GM12878 (cell line): Measurements from ENCODE around the gene SMOC2. TPM values are rescaled to one million over a fixed set of nuclear protein-coding genes. Genes with fewer than 3 reads are reported as not detected.

ENCODE experiments used
- ATAC-seq: fragments of 200-7000 bp; cut with Tn5 transposase; 3 replicates; pipeline ENCODE4 v1.9.1; 2020; ENCODE audit warnings: mild to moderate bottlenecking, moderate library complexity
- BruUV-seq: library from RNA; stranded (reverse); fragments of 400-500 nt; replicated peaks from 2 replicates; lab custom pipeline; 2021; lab: Mats Ljungman, UMichigan
- CTCF ChIA-PET: fragments of 300-600 bp; sonication (Branson Sonifier 250); formaldehyde crosslinking; extraction: SDS; loops from one replicate; lab custom pipeline; 2021; ENCODE audit warnings: inconsistent platforms; lab: Yijun Ruan, JAX
- POLR2A ChIA-PET: fragments of 350-600 bp; formaldehyde crosslinking; extraction: SDS; loops from one replicate; lab custom pipeline; 2021; ENCODE audit warnings: inconsistent platforms; lab: Charles Lee
- RAD21 ChIA-PET: fragments of 300-600 bp; sonication (Branson Sonifier 250); formaldehyde crosslinking; loops from one replicate; lab custom pipeline; 2023; ENCODE audit warnings: antibody characterized with exemption; ENCODE audit not compliant: unreplicated experiment; lab: Charles Lee
- SMC1A ChIA-PET: fragments of 300-600 bp; sonication (Branson Sonifier 250); formaldehyde crosslinking; loops from one replicate; lab custom pipeline; 2023; ENCODE audit not compliant: unreplicated experiment, uncharacterized antibody; lab: Charles Lee
- DNase-seq: peaks from one replicate; pipeline ENCODE4 v3.0.0-alpha.2; 2011; ENCODE audit warnings: low read depth, low spot score
- FAIRE-seq: peaks from 3 replicates; lab custom pipeline; 2011; peaks lifted over from hg19 to GRCh38; lab: Jason Lieb, UNC
- H2AFZ ChIP-seq: 2 replicates; pipeline ENCODE4 v1.6.0; 2011; ENCODE audit warnings: low read depth, low read length, control low read depth; ENCODE audit not compliant: control insufficient read depth
- H3K27ac ChIP-seq: 2 replicates; pipeline ENCODE4 v1.5.1; 2011; ENCODE audit warnings: control low read depth; ENCODE audit not compliant: control insufficient read depth, insufficient read depth
- H3K27me3 ChIP-seq, 2 experiments: replicated peaks in 1 of 2; 2 replicates each; pipeline versions ENCODE4 v1.6.0 to v1.6.1; 2011; ENCODE audit warnings: low read length in 1 of 2; ENCODE audit not compliant: control insufficient read depth in 2 of 2, insufficient read depth in 2 of 2
- H3K36me3 ChIP-seq, 2 experiments: 2 replicates each; pipeline ENCODE4 v1.5.1; 2011; ENCODE audit warnings: low read length in 1 of 2; ENCODE audit not compliant: control insufficient read depth in 2 of 2, insufficient read depth in 2 of 2
- H3K4me1 ChIP-seq: 2 replicates; pipeline ENCODE4 v1.6.1; 2011; ENCODE audit warnings: mild to moderate bottlenecking, low read length, moderate library complexity, mixed read lengths; ENCODE audit not compliant: control insufficient read depth, insufficient read depth
- H3K4me2 ChIP-seq: 2 replicates; pipeline ENCODE4 v1.6.0; 2011; ENCODE audit warnings: control low read depth; ENCODE audit not compliant: control insufficient read depth, insufficient read depth
- H3K4me3 ChIP-seq: fragments of 200-600 bp; sonication (generic); 2 replicates; pipeline ENCODE4 v1.5.1; 2016
- H3K79me2 ChIP-seq: 2 replicates; pipeline ENCODE4 v1.6.0; 2011; ENCODE audit warnings: low read length; ENCODE audit not compliant: control insufficient read depth, insufficient read depth
- H3K9ac ChIP-seq: 2 replicates; pipeline ENCODE4 v1.8.0; 2011; ENCODE audit warnings: low read length, control low read depth, mixed read lengths; ENCODE audit not compliant: control insufficient read depth, insufficient read depth
- H3K9me3 ChIP-seq: replicated peaks from 3 replicates; pipeline ENCODE4 v1.5.1; 2011; ENCODE audit warnings: mild to moderate bottlenecking, low read length; ENCODE audit not compliant: control insufficient read depth, insufficient read depth
- H4K20me1 ChIP-seq: 2 replicates; pipeline ENCODE4 v1.6.0; 2011; ENCODE audit not compliant: control insufficient read depth, insufficient read depth
- BHLHE40 ChIP-seq, 2 experiments: fragments of 450-650 bp in 1 of 2; IDR thresholded peaks; 2 replicates each; pipeline ENCODE4 v1.6.1; 2011 to 2017; ENCODE audit warnings: low read depth in 2 of 2, borderline replicate concordance in 1 of 2, improper control_type of control experiment in 1 of 2, low read length in 1 of 2, mild to moderate bottlenecking in 1 of 2
- IKZF1 ChIP-seq: fragments of 450-650 bp; conservative IDR thresholded peaks from 2 replicates; pipeline ENCODE4 v1.6.1; 2017; ENCODE audit warnings: antibody characterized with exemption, mild to moderate bottlenecking
- IRF3 ChIP-seq: fragments of 450-650 bp; IDR thresholded peaks from 2 replicates; pipeline ENCODE4 v1.6.1; 2014; ENCODE audit warnings: mild to moderate bottlenecking
- PKNOX1 ChIP-seq: fragments of 450-650 bp; IDR thresholded peaks from 2 replicates; pipeline ENCODE4 v1.6.1; 2016; ENCODE audit warnings: mild to moderate bottlenecking
- RELA ChIP-seq: fragments of 450-650 bp; IDR thresholded peaks from 2 replicates; pipeline ENCODE4 v1.8.0; 2014; ENCODE audit warnings: borderline replicate concordance; ENCODE audit not compliant: partially characterized antibody
- SIN3A ChIP-seq: IDR thresholded peaks from 2 replicates; pipeline ENCODE4 v1.6.1; 2012; ENCODE audit warnings: low read depth, low read length, improper control_type of control experiment
- SREBF1 ChIP-seq: IDR thresholded peaks from 2 replicates; pipeline ENCODE4 v1.6.1; 2012; ENCODE audit warnings: mild to moderate bottlenecking, low read length
- YBX1 ChIP-seq: fragments of 450-650 bp; IDR thresholded peaks from 2 replicates; pipeline ENCODE4 v1.6.1; 2016; ENCODE audit warnings: antibody characterized with exemption
- WGBS: methylation state at CpG from one replicate; pipeline ENCODE4 v1.1.6; 2016; ENCODE audit warnings: low lambda C conversion rate; ENCODE audit not compliant: insufficient replicate concordance, insufficient coverage; ENCODE audit errors: missing lambda C conversion rate; 5-methylcytosine and 5-hydroxymethylcytosine counted together
- in situ Hi-C: fragments of 300-500 bp; cut with MboI; formaldehyde crosslinking; loops from 9 replicates; pipeline ENCODE4 v1.14.3; 2018; ENCODE audit warnings: mixed read lengths
- intact Hi-C: fragments of 100-400 bp; cut with micrococcal nuclease; formaldehyde crosslinking; loops from one replicate; pipeline ENCODE4 v1.14.2; 2022; ENCODE audit not compliant: unreplicated experiment
- polyA plus RNA-seq, 11 experiments: library from polyadenylated mRNA; depleted of rRNA in 4 of 11; unstranded in 6 of 11; stranded (reverse) in 5 of 11; fragments of >200 nt; fragmentation: Nextera tagmentation in 4 of 11; fragmentation: Illumina TruSeq in 1 of 11; extraction: Ambion mirVana in 4 of 11; extraction: Trizol in 1 of 11; gene quantifications; 1 replicate in 1 of 11; 2 replicates in 10 of 11; pipeline versions ENCODE4 v1.2.1 to v1.2.3, GENCODE V29; 2011 to 2016; ENCODE audit warnings: inconsistent platforms in 2 of 11, missing spikeins in 2 of 11, low read depth in 1 of 11
- total RNA-seq, 4 experiments: library from RNA; depleted of rRNA in 3 of 4; stranded (reverse); fragments of >200 nt in 3 of 4; fragmentation: Illumina TruSeq in 1 of 4; extraction: Trizol in 1 of 4; gene quantifications; 2 replicates each; pipeline versions ENCODE4 v1.2.1 to v1.2.3, GENCODE V29; 2013 to 2021

SMOC2 gene
- total and polyA plus RNA-seq, 10 of the 15 experiments (the other 5 are each of a cell fraction or from before 2014, with no cell fraction given), result 0.10 to 0.12 TPM; not detected in 8

GRCh38 chr6:168699631-168700295, 258.8 kb downstream of the SMOC2 start:
- Histone ChIP-seq H4K20me1 (no peaks in the 10 kb centered on the region), H3K36me3 (no peaks in the 10 kb centered on the region), H3K9ac (no peak overlapping the region), H3K9me3 (no peaks in the 10 kb centered on the region), H3K27me3 (no peaks in the 10 kb centered on the region), H3K4me2 (no peak overlapping the region), H2AFZ (no peak overlapping the region), H3K27ac (no peak overlapping the region), H3K79me2 (no peaks in the 10 kb centered on the region), H3K4me1 (no peaks in the 10 kb centered on the region), H3K4me3 (no peak overlapping the region)
- WGBS, result 23% methylated on average over 15 of the region's 15 CpGs
- DNase-seq (no peak), FAIRE-seq (no peak), ATAC-seq (no peak)
- POLR2A ChIA-PET, result no interaction called here
- in situ Hi-C loops, result no loop called here
- intact Hi-C loops, result no loop called here
- TF ChIP-seq PKNOX1, result no peak
- TF ChIP-seq IRF3, result no peak
- CTCF ChIA-PET, result no interaction called here
- SMC1A ChIA-PET, result no interaction called here
- BruUV-seq, result no TSS peak
- RAD21 ChIA-PET, result no interaction called here

GRCh38 chr6:168700880-168701279, 259.9 kb downstream of the SMOC2 start:
- in situ Hi-C loops, result no loop called here
- FAIRE-seq (no peak), ATAC-seq (no peak), DNase-seq (no peak)
- Histone ChIP-seq H3K4me3 (no peak overlapping the region), H3K9me3 (no peaks in the 10 kb centered on the region), H2AFZ (no peak overlapping the region), H3K79me2 (no peaks in the 10 kb centered on the region), H3K27me3 (no peaks in the 10 kb centered on the region), H3K36me3 (no peaks in the 10 kb centered on the region), H3K4me2 (no peak overlapping the region), H3K9ac (no peak overlapping the region), H3K4me1 (no peaks in the 10 kb centered on the region), H4K20me1 (no peaks in the 10 kb centered on the region), H3K27ac (no peak overlapping the region)
- ChIA-PET RAD21 (no interaction called here), CTCF (no interaction called here), SMC1A (no interaction called here), POLR2A (no interaction called here)
- no TSS peak for BruUV-seq
- intact Hi-C loops, result no loop called here
- WGBS, result 35% methylated on average over 8 of the region's 8 CpGs
- TF ChIP-seq BHLHE40 (IDR thresholded peaks at IDR 0.05; ENCODE audit: borderline replicate concordance in 1 of 2, low read depth in 2 of 2, low read length in 1 of 2) (no peak), IKZF1 (no peak), YBX1 (no peak), RELA (no peak), SIN3A (no peak), SREBF1 (no peak)
